Lung (tissue), 12 donors: ENCODE measurements around the gene PAPPA. TPM values are rescaled to one million over a fixed set of nuclear protein-coding genes. Genes with fewer than 3 reads are reported as not detected.

Experiments used
- ATAC-seq: fragments of 200-7000 bp; cut with Tn5 transposase; one replicate; pipeline ENCODE4 v1.9.1; 2020; ENCODE audit warnings: moderate number of reproducible peaks; ENCODE audit not compliant: insufficient read depth, low FRiP score
- DNase-seq, 3 donors: peaks; one replicate each; pipeline ENCODE4 v3.0.0-alpha.2; 2013 to 2017
- H3K27ac ChIP-seq, 2 donors: one replicate each; pipeline ENCODE4 v1.5.1; 2013; ENCODE audit warnings: mild to moderate bottlenecking in 2 of 2, moderate library complexity in 2 of 2, control low read depth in 1 of 2, inconsistent platforms in 1 of 2, low read depth in 1 of 2, low read length in 1 of 2
- H3K27me3 ChIP-seq, 3 donors: one replicate each; pipeline ENCODE4 v1.5.1; 2013; ENCODE audit warnings: low read length in 2 of 3; ENCODE audit not compliant: control insufficient read depth in 3 of 3, insufficient read depth in 3 of 3
- H3K36me3 ChIP-seq, 4 donors: one replicate each; pipeline ENCODE4 v1.5.1; 2013; ENCODE audit warnings: low read length in 4 of 4, mild to moderate bottlenecking in 1 of 4, moderate library complexity in 1 of 4; ENCODE audit not compliant: control insufficient read depth in 4 of 4, insufficient read depth in 4 of 4
- H3K4me1 ChIP-seq, 5 donors: one replicate each; pipeline ENCODE4 v1.5.1; 2013; ENCODE audit warnings: low read length in 5 of 5, mild to moderate bottlenecking in 2 of 5, moderate library complexity in 1 of 5; ENCODE audit not compliant: control insufficient read depth in 5 of 5, insufficient read depth in 5 of 5
- H3K4me3 ChIP-seq: one replicate; pipeline ENCODE4 v1.5.1; 2013; ENCODE audit warnings: mild to moderate bottlenecking, control low read depth, moderate library complexity
- H3K9ac ChIP-seq, 2 donors: one replicate each; pipeline ENCODE4 v1.5.1; 2013; ENCODE audit warnings: low read length in 2 of 2, control low read depth in 1 of 2; ENCODE audit not compliant: insufficient read depth in 1 of 2
- H3K9me3 ChIP-seq, 4 donors: one replicate each; pipeline ENCODE4 v1.5.1; 2013; ENCODE audit warnings: low read length in 3 of 4, mild to moderate bottlenecking in 1 of 4, moderate library complexity in 1 of 4; ENCODE audit not compliant: control insufficient read depth in 4 of 4, insufficient read depth in 3 of 4
- WGBS, 2 donors: extraction: QIAGEN DNeasy Blood & Tissue Kit; methylation state at CpG; one replicate each; pipeline ENCODE4 v1.1.7; 2013; 5-methylcytosine and 5-hydroxymethylcytosine counted together
- polyA plus RNA-seq, 2 donors: library from polyadenylated mRNA; stranded (reverse); fragments of 200-250 nt; gene quantifications; one replicate each; pipeline ENCODE4 v1.2.1, GENCODE V29; 2013
- total RNA-seq, 2 donors: library from RNA; depleted of rRNA in 1 of 2; stranded (reverse); fragments of >200 nt in 1 of 2; gene quantifications; one replicate each; pipeline ENCODE4 v1.2.1, GENCODE V29; 2014 to 2021
- TF ChIP-seq, protein P1 (sequence below): IDR thresholded peaks from 2 replicates; pipeline ENCODE4 v1.5.1; 2012; ENCODE audit warnings: mild to moderate bottlenecking; ENCODE audit errors: control extremely low read depth, extremely low read depth
- donor health status: control.
- donor health status: control.
- donor health status: Bipolar disorder and iron deficiency.
- donor health status: healthy.
- donor health status: DM: yes; HTN: yes; CAD: no.

The PAPPA gene
- total and polyA plus RNA-seq, 4 donors = 0.45 to 6.7 (median 3.6) TPM

DNA sequence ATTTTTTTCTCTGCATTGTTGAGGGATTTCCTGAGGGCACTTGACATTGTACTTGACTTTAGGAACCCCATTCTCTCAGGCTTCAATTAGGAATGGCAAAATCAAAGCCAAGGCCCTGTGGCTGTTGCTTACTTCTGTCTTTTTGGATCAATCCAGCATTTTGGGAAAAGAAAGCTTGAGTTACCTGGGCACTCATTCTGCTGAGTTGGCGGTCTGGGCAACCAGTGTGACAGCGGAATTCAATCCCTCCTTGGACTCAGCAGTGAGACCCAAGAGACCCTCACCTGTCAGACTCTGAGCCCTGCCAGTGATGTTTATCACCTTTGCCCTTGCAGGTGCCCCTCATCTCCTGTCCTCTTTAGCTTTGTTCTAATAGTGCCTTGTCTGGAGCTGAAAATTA lies 225.3 kb downstream of the PAPPA start:
- ATAC-seq (no peak), DNase-seq (no peak)
- peaks cover 0 to 2% (median 0%) of the 10 kb centered on the region in 4 donors for H3K9me3 ChIP-seq
- H3K4me1 ChIP-seq = peaks cover 0 to 24% (median 6%) of the 10 kb centered on the region in 5 donors
- H3K27me3 ChIP-seq = no peaks in the 10 kb centered on the region
- H3K27ac ChIP-seq = no peak overlapping the region
- no peak overlapping the region for H3K4me3 ChIP-seq
- H3K9ac ChIP-seq = no peak overlapping the region
- TF ChIP-seq, protein P1, sequence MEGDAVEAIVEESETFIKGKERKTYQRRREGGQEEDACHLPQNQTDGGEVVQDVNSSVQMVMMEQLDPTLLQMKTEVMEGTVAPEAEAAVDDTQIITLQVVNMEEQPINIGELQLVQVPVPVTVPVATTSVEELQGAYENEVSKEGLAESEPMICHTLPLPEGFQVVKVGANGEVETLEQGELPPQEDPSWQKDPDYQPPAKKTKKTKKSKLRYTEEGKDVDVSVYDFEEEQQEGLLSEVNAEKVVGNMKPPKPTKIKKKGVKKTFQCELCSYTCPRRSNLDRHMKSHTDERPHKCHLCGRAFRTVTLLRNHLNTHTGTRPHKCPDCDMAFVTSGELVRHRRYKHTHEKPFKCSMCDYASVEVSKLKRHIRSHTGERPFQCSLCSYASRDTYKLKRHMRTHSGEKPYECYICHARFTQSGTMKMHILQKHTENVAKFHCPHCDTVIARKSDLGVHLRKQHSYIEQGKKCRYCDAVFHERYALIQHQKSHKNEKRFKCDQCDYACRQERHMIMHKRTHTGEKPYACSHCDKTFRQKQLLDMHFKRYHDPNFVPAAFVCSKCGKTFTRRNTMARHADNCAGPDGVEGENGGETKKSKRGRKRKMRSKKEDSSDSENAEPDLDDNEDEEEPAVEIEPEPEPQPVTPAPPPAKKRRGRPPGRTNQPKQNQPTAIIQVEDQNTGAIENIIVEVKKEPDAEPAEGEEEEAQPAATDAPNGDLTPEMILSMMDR = no peak
- H3K36me3 ChIP-seq = peaks cover 0 to 2% (median 0%) of the 10 kb centered on the region in 4 donors
- 90 to 92% methylated on average over 2 of the region's 2 CpGs for WGBS, 2 donors

DNA sequence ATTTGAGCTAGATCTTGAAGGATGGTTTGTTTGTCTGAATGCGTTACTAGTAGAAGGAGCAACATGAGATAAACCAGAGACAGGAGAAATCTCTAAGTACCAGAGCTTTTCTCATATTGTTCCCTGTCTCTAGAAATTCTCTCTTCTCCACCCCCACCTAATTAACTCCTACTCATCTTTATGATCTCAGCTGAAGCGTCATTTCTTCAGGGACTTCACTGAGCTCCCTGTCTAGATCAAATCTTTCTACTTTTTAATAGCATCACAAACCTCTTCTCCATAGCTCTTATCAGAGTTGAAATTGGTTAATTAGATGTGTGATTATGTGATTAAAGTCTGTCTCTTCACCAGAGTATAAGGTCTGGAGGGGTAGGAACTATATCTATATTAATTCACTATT lies 226.2 kb downstream of the PAPPA start:
- no peaks in the 10 kb centered on the region for H3K27me3 ChIP-seq
- peaks cover 0 to 2% (median 0%) of the 10 kb centered on the region in 4 donors for H3K9me3 ChIP-seq
- H3K27ac ChIP-seq = no peak overlapping the region
- 86 to 89% methylated on average over 2 of the region's 2 CpGs for WGBS, 2 donors
- H3K4me3 ChIP-seq = no peak overlapping the region
- DNase-seq (no peak), ATAC-seq (no peak)
- H3K9ac ChIP-seq = no peak overlapping the region
- H3K4me1 ChIP-seq = peaks cover 0 to 26% (median 6%) of the 10 kb centered on the region in 5 donors
- H3K36me3 ChIP-seq = peaks cover 0 to 2% (median 0%) of the 10 kb centered on the region in 4 donors
- TF ChIP-seq, protein P1 = no peak

DNA sequence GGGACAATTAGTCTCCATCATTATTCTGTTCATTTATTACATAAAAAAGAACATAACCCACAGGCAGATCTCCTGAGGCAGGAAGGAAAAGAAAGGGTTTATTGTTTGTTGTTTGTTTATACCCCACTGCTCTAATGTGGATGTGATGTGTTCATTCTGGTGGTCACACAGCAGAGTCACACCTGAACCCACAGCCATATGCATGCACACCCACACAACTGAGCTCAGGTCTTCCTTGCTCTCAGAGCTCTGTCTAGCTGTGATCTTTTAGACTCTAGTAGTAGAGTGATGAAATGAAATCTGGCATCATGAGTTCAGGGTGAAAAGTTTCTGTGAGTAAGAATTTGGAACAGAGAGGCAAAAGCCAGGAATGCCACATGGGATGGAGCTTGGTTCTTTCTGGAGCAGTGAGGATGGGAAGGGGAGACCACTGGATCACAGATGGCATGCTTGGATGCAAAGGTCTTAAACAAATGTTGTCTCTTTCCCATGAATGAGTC lies 227.0 kb downstream of the PAPPA start:
- no peak overlapping the region for H3K4me3 ChIP-seq
- DNase-seq = no peak
- ATAC-seq = no peak

More for the DNA sequence above, 227.0 kb downstream of the PAPPA start:
- Histone ChIP-seq H3K4me1 (peaks cover 0 to 26% (median 6%) of the 10 kb centered on the region in 5 donors), H3K27ac (no peak overlapping the region), H3K9ac (no peak overlapping the region), H3K9me3 (peaks cover 0 to 2% (median 0%) of the 10 kb centered on the region in 4 donors), H3K27me3 (no peaks in the 10 kb centered on the region), H3K36me3 (peaks cover 0 to 2% (median 0%) of the 10 kb centered on the region in 4 donors)
- TF ChIP-seq, protein P1 = no peak
